GM23338 (cell line): ENCODE results near the gene USP48. TPM values are rescaled to one million over a fixed set of nuclear protein-coding genes. Genes with fewer than 3 reads are reported as not detected.

Source experiments
- ATAC-seq: fragments of 200-7000 bp; cut with Tn5 transposase; 3 replicates; pipeline ENCODE4 v1.9.1; 2020
- DNase-seq: peaks from one replicate; pipeline ENCODE4 v3.0.0-alpha.2; 2015; ENCODE audit warnings: low spot score
- H2AFZ ChIP-seq: fragments of 200-600 bp; sonication (generic); 2 replicates; pipeline ENCODE4 v1.8.0; 2016; ENCODE audit warnings: antibody characterized with exemption, mild to moderate bottlenecking, moderate library complexity
- H3F3A ChIP-seq: fragments of 200-600 bp; sonication (generic); replicated peaks from 2 replicates; pipeline ENCODE4 v1.8.0; 2017; ENCODE audit warnings: antibody characterized with exemption, mixed run types, low read depth
- H3K27ac ChIP-seq: fragments of 200-600 bp; sonication (generic); 2 replicates; pipeline ENCODE4 v1.6.1; 2016; ENCODE audit warnings: low read depth
- H3K27me3 ChIP-seq: fragments of 200-600 bp; sonication (generic); 2 replicates; pipeline ENCODE4 v1.8.0; 2016; ENCODE audit warnings: mild to moderate bottlenecking, mixed run types, moderate library complexity; ENCODE audit not compliant: insufficient read depth
- H3K36me3 ChIP-seq: fragments of 200-600 bp; sonication (generic); 2 replicates; pipeline ENCODE4 v1.8.0; 2016; ENCODE audit warnings: mild to moderate bottlenecking; ENCODE audit not compliant: insufficient read depth
- H3K4me1 ChIP-seq: fragments of 200-600 bp; sonication (generic); 2 replicates; pipeline ENCODE4 v1.8.0; 2016; ENCODE audit warnings: mild to moderate bottlenecking, moderate library complexity; ENCODE audit not compliant: insufficient read depth
- H3K4me2 ChIP-seq: fragments of 200-600 bp; sonication (generic); 2 replicates; pipeline ENCODE4 v1.7.1; 2017; ENCODE audit warnings: mixed run types
- H3K4me3 ChIP-seq: fragments of 200-600 bp; sonication (generic); 2 replicates; pipeline ENCODE4 v1.6.1; 2016; ENCODE audit warnings: mixed run types
- H3K79me2 ChIP-seq: fragments of 200-600 bp; sonication (generic); replicated peaks from 2 replicates; pipeline ENCODE4 v1.8.0; 2017; ENCODE audit warnings: mild to moderate bottlenecking; ENCODE audit not compliant: insufficient read depth
- H3K9me2 ChIP-seq: fragments of 200-600 bp; sonication (generic); 2 replicates; pipeline ENCODE4 v1.8.0; 2017; ENCODE audit not compliant: insufficient read depth
- H4K20me1 ChIP-seq: fragments of 200-600 bp; sonication (generic); replicated peaks from 2 replicates; pipeline ENCODE4 v1.8.0; 2017; ENCODE audit warnings: mild to moderate bottlenecking; ENCODE audit not compliant: insufficient read depth
- H3K27ac Mint-ChIP-seq: 2 replicates; pipeline ENCODE4 v1.8.0; 2020; ENCODE audit warnings: inconsistent platforms, mild to moderate bottlenecking, moderate library complexity, mixed read lengths
- H3K27me3 Mint-ChIP-seq: 3 replicates; pipeline ENCODE4 v1.8.0; 2022; ENCODE audit warnings: low read depth, mild to moderate bottlenecking, moderate library complexity, mixed read lengths, inconsistent platforms; ENCODE audit not compliant: insufficient read depth, poor library complexity
- H3K36me3 Mint-ChIP-seq: 3 replicates; pipeline ENCODE4 v1.8.0; 2021; ENCODE audit warnings: low read depth, mild to moderate bottlenecking, inconsistent platforms, moderate library complexity, mixed read lengths
- H3K4me1 Mint-ChIP-seq: 3 replicates; pipeline ENCODE4 v1.8.0; 2020; ENCODE audit warnings: mild to moderate bottlenecking, inconsistent platforms, mixed read lengths
- H3K4me3 Mint-ChIP-seq: 3 replicates; pipeline ENCODE4 v1.8.0; 2021; ENCODE audit warnings: moderate library complexity, mild to moderate bottlenecking, inconsistent platforms, mixed read lengths
- H3K9me3 Mint-ChIP-seq: 3 replicates; pipeline ENCODE4 v1.8.0; 2020; ENCODE audit warnings: moderate library complexity, mild to moderate bottlenecking, inconsistent platforms, mixed read lengths
- JUNB ChIP-seq: IDR thresholded peaks from one replicate; pipeline ENCODE4 v1.6.1; 2016; ENCODE audit warnings: antibody characterized with exemption; ENCODE audit not compliant: unreplicated experiment
- NANOG ChIP-seq: IDR thresholded peaks from 2 replicates; pipeline ENCODE4 v1.6.1; 2016; ENCODE audit warnings: antibody characterized with exemption, borderline replicate concordance
- polyA plus RNA-seq: library from polyadenylated mRNA; unstranded; fragments of >200 nt; fragmentation: Nextera tagmentation; extraction: Ambion mirVana; gene quantifications from 2 replicates; pipeline ENCODE4 v1.2.1, GENCODE V29; 2016
- total RNA-seq: library from RNA; depleted of rRNA; stranded (reverse); fragments of >200 nt; shearing (Covaris generic); gene quantifications from 2 replicates; pipeline ENCODE4 v1.2.3, GENCODE V29; 2014
- TF ChIP-seq, protein P1 (sequence below): fragments of 250-450 bp; sonication (Bioruptor Pico); IDR thresholded peaks from 2 replicates; pipeline ENCODE4 v1.5.0; 2020; ENCODE audit warnings: mild to moderate bottlenecking, moderate library complexity
- TF ChIP-seq, protein P2 (sequence below): IDR thresholded peaks from one replicate; pipeline ENCODE4 v1.6.1; 2018; ENCODE audit warnings: antibody characterized with exemption; ENCODE audit not compliant: unreplicated experiment

Gene USP48
- total and polyA plus RNA-seq, 2 experiments from 2014 or later: 85.9 to 151 TPM

DNA sequence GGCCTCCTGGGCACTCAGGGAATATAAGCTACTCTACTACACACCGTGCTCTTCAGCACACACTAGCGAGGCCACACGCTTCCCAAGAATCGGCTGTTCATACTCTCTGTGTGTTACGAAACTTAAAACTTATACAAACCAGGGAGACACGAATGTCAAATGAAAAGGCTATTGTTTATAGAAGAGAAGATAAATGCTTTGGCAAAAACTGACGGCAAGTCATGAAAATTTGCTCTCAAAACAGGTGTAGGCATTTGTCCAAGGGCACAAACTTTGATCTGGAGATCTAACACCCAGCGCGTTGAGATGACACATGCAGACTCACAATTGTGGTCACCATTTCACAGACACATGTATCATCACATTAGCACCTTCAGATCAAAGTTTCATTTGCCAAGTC lies 46.1 kb downstream of the USP48 start:
- no peak overlapping the region for H3K27ac ChIP-seq
- H3K36me3 ChIP-seq: peaks cover 19% of the 10 kb centered on the region; the same call in 1 of the 2 replicates

More for the DNA sequence above, 46.1 kb downstream of the USP48 start:
- Histone ChIP-seq H2AFZ (no peak overlapping the region), H3K27me3 (no peaks in the 10 kb centered on the region), H3K4me2 (no peak overlapping the region), H4K20me1 (peaks cover 8% of the 10 kb centered on the region; the same call in 1 of the 2 replicates), H3K4me3 (no peak overlapping the region), H3F3A (no peaks in the 10 kb centered on the region), H3K79me2 (no peaks in the 10 kb centered on the region; the same call in none of the 2 replicates), H3K4me1 (no peaks in the 10 kb centered on the region), H3K9me2 (no peaks in the 10 kb centered on the region)
- no peak for ATAC-seq
- Mint-ChIP-seq H3K27me3 (peaks cover 5% of the 10 kb centered on the region), H3K4me3 (no peak overlapping the region), H3K27ac (no peak overlapping the region), H3K9me3 (no peaks in the 10 kb centered on the region), H3K36me3 (peaks cover 33% of the 10 kb centered on the region), H3K4me1 (no peaks in the 10 kb centered on the region)
- DNase-seq: no peak
- no peak for TF ChIP-seq NANOG
- TF ChIP-seq, protein P1, sequence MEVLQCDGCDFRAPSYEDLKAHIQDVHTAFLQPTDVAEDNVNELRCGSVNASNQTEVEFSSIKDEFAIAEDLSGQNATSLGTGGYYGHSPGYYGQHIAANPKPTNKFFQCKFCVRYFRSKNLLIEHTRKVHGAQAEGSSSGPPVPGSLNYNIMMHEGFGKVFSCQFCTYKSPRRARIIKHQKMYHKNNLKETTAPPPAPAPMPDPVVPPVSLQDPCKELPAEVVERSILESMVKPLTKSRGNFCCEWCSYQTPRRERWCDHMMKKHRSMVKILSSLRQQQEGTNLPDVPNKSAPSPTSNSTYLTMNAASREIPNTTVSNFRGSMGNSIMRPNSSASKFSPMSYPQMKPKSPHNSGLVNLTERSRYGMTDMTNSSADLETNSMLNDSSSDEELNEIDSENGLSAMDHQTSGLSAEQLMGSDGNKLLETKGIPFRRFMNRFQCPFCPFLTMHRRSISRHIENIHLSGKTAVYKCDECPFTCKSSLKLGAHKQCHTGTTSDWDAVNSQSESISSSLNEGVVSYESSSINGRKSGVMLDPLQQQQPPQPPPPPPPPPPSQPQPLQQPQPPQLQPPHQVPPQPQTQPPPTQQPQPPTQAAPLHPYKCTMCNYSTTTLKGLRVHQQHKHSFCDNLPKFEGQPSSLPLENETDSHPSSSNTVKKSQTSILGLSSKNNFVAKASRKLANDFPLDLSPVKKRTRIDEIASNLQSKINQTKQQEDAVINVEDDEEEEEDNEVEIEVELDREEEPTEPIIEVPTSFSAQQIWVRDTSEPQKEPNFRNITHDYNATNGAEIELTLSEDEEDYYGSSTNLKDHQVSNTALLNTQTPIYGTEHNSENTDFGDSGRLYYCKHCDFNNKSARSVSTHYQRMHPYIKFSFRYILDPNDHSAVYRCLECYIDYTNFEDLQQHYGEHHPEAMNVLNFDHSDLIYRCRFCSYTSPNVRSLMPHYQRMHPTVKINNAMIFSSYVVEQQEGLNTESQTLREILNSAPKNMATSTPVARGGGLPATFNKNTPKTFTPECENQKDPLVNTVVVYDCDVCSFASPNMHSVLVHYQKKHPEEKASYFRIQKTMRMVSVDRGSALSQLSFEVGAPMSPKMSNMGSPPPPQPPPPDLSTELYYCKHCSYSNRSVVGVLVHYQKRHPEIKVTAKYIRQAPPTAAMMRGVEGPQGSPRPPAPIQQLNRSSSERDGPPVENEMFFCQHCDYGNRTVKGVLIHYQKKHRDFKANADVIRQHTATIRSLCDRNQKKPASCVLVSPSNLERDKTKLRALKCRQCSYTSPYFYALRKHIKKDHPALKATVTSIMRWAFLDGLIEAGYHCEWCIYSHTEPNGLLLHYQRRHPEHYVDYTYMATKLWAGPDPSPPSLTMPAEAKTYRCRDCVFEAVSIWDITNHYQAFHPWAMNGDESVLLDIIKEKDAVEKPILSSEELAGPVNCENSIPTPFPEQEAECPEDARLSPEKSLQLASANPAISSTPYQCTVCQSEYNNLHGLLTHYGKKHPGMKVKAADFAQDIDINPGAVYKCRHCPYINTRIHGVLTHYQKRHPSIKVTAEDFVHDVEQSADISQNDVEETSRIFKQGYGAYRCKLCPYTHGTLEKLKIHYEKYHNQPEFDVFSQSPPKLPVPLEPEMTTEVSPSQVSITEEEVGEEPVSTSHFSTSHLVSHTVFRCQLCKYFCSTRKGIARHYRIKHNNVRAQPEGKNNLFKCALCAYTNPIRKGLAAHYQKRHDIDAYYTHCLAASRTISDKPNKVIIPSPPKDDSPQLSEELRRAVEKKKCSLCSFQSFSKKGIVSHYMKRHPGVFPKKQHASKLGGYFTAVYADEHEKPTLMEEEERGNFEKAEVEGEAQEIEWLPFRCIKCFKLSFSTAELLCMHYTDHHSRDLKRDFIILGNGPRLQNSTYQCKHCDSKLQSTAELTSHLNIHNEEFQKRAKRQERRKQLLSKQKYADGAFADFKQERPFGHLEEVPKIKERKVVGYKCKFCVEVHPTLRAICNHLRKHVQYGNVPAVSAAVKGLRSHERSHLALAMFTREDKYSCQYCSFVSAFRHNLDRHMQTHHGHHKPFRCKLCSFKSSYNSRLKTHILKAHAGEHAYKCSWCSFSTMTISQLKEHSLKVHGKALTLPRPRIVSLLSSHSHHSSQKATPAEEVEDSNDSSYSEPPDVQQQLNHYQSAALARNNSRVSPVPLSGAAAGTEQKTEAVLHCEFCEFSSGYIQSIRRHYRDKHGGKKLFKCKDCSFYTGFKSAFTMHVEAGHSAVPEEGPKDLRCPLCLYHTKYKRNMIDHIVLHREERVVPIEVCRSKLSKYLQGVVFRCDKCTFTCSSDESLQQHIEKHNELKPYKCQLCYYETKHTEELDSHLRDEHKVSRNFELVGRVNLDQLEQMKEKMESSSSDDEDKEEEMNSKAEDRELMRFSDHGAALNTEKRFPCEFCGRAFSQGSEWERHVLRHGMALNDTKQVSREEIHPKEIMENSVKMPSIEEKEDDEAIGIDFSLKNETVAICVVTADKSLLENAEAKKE (CRISPR knock-in tag): no peak
- TF ChIP-seq JUNB: no peak
- TF ChIP-seq, protein P2, sequence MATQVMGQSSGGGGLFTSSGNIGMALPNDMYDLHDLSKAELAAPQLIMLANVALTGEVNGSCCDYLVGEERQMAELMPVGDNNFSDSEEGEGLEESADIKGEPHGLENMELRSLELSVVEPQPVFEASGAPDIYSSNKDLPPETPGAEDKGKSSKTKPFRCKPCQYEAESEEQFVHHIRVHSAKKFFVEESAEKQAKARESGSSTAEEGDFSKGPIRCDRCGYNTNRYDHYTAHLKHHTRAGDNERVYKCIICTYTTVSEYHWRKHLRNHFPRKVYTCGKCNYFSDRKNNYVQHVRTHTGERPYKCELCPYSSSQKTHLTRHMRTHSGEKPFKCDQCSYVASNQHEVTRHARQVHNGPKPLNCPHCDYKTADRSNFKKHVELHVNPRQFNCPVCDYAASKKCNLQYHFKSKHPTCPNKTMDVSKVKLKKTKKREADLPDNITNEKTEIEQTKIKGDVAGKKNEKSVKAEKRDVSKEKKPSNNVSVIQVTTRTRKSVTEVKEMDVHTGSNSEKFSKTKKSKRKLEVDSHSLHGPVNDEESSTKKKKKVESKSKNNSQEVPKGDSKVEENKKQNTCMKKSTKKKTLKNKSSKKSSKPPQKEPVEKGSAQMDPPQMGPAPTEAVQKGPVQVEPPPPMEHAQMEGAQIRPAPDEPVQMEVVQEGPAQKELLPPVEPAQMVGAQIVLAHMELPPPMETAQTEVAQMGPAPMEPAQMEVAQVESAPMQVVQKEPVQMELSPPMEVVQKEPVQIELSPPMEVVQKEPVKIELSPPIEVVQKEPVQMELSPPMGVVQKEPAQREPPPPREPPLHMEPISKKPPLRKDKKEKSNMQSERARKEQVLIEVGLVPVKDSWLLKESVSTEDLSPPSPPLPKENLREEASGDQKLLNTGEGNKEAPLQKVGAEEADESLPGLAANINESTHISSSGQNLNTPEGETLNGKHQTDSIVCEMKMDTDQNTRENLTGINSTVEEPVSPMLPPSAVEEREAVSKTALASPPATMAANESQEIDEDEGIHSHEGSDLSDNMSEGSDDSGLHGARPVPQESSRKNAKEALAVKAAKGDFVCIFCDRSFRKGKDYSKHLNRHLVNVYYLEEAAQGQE: no peak
